Thyroid gland (tissue), 4 donors: Measurements from ENCODE around the gene FERMT3.

Source experiments
- POLR2A ChIP-seq, 2 donors: fragments of 450-650 bp; IDR thresholded peaks; one replicate each; pipeline ENCODE4 v1.6.1; 2017; ENCODE audit warnings: antibody characterized with exemption in 2 of 2, mild to moderate bottlenecking in 2 of 2, moderate library complexity in 1 of 2
- TF ChIP-seq, protein P1 (sequence below), 6 experiments: fragments of 200-600 bp in 3 of 6; fragments of 450-650 bp in 3 of 6; sonication (generic) in 3 of 6; IDR thresholded peaks; one replicate each; pipeline ENCODE4 v1.5.1; 2016 to 2019; ENCODE audit warnings: antibody characterized with exemption in 6 of 6, mild to moderate bottlenecking in 2 of 6, inconsistent platforms in 1 of 6, moderate library complexity in 1 of 6

DNA sequence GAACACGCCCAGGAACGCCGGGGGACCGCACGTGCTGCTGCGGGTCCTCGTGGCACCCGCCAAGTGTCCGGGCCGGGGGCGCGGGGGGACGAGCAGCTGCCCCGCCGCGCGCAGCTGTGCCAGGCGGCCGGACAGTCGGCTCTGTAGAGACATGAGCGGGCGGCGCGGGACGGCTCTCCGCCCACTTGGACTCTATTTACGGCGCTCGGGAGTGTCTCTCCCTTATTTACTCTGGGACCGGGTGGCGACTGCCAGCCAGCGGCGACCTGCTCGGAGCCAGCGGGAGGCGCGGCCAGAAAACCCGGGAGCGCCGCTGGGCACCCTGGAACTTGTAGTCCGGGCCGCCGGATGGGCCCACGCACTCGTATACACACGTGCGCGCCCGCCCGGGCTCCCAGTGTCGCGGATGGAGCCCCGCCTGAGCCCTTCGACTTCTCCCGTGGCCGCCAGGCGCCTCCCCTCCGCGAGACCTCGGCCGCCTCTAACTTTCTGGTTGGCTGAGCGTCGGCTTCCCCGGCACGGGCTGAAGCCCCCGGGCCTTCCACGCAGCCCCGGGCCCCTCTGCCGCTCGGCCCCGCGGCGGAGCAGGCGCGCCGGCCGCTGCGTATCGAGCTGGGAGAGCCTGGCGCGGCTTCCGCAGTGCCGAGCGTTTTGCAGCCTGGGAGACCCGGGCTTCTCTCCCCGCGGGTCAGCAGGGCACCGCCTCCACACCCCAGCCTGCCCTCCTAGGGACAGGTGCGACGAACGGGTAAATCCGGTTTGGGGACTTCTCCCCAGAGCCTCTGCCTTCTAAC lies 40.5 kb upstream of the FERMT3 start, which contains the start of gene MACROD1:
- TF ChIP-seq, protein P1, sequence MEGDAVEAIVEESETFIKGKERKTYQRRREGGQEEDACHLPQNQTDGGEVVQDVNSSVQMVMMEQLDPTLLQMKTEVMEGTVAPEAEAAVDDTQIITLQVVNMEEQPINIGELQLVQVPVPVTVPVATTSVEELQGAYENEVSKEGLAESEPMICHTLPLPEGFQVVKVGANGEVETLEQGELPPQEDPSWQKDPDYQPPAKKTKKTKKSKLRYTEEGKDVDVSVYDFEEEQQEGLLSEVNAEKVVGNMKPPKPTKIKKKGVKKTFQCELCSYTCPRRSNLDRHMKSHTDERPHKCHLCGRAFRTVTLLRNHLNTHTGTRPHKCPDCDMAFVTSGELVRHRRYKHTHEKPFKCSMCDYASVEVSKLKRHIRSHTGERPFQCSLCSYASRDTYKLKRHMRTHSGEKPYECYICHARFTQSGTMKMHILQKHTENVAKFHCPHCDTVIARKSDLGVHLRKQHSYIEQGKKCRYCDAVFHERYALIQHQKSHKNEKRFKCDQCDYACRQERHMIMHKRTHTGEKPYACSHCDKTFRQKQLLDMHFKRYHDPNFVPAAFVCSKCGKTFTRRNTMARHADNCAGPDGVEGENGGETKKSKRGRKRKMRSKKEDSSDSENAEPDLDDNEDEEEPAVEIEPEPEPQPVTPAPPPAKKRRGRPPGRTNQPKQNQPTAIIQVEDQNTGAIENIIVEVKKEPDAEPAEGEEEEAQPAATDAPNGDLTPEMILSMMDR (IDR thresholded peaks at IDR 0.05): peak in 1 of 6 experiments; percentile 10
- TF ChIP-seq POLR2A (IDR thresholded peaks at IDR 0.05): peak in 1 of 2 donors; percentile 64
